Natural killer cell (primary cell): ENCODE measurements around the gene ANAPC4. TPM values are rescaled to one million over a fixed set of nuclear protein-coding genes. Genes with fewer than 3 reads are reported as not detected.

Experiments
- ATAC-seq, 3 donors: fragments of 150-1000 bp in 2 of 3; fragments of 200-7000 bp in 1 of 3; cut with Tn5 transposase; 1 replicate in 1 of 3; 2 replicates in 2 of 3; pipeline ENCODE4 v1.10.0; 2021; ENCODE audit warnings: mild to moderate bottlenecking in 2 of 3, moderate library complexity in 2 of 3
- DNase-seq, 2 donors: peaks; one replicate each; pipeline versions ENCODE4 v3.0.0 to v3.0.0-alpha.2; 2013 to 2021; ENCODE audit warnings: mixed read lengths in 1 of 2
- H3K27ac ChIP-seq: one replicate; pipeline ENCODE4 v1.5.1; 2013; ENCODE audit warnings: mild to moderate bottlenecking, low read length
- H3K27me3 ChIP-seq: one replicate; pipeline ENCODE4 v1.6.1; 2013; ENCODE audit warnings: low read length; ENCODE audit not compliant: control insufficient read depth, insufficient read depth
- H3K36me3 ChIP-seq: one replicate; pipeline ENCODE4 v1.6.1; 2013; ENCODE audit warnings: low read length; ENCODE audit not compliant: control insufficient read depth, insufficient read depth
- H3K4me1 ChIP-seq: one replicate; pipeline ENCODE4 v1.6.1; 2013; ENCODE audit warnings: low read length; ENCODE audit not compliant: control insufficient read depth, insufficient read depth
- H3K4me3 ChIP-seq: one replicate; pipeline ENCODE4 v1.5.1; 2013; ENCODE audit warnings: low read length
- H3K9me3 ChIP-seq: one replicate; pipeline ENCODE4 v1.6.1; 2013; ENCODE audit warnings: low read length; ENCODE audit not compliant: control insufficient read depth, insufficient read depth
- H3K27ac Mint-ChIP-seq, 2 donors: one replicate each; pipeline ENCODE4 v1.8.0; 2022; ENCODE audit warnings: mild to moderate bottlenecking in 2 of 2, mixed read lengths in 2 of 2, moderate library complexity in 1 of 2
- H3K27me3 Mint-ChIP-seq, 2 donors: one replicate each; pipeline ENCODE4 v1.8.0; 2022; ENCODE audit warnings: low read depth in 2 of 2, mixed read lengths in 2 of 2
- H3K36me3 Mint-ChIP-seq: one replicate; pipeline ENCODE4 v1.8.0; 2022; ENCODE audit warnings: mixed read lengths
- H3K4me1 Mint-ChIP-seq, 2 donors: one replicate each; pipeline ENCODE4 v1.8.0; 2022; ENCODE audit warnings: mixed read lengths in 2 of 2
- H3K4me3 Mint-ChIP-seq: one replicate; pipeline ENCODE4 v1.8.0; 2022; ENCODE audit warnings: mild to moderate bottlenecking, moderate library complexity, mixed read lengths
- H3K9me3 Mint-ChIP-seq, 2 donors: one replicate each; pipeline ENCODE4 v1.8.0; 2022; ENCODE audit warnings: mixed read lengths in 2 of 2
- WGBS: methylation state at CpG from one replicate; pipeline ENCODE4 v1.1.7; 2013; ENCODE audit warnings: missing lambda C conversion rate; ENCODE audit not compliant: insufficient coverage; 5-methylcytosine and 5-hydroxymethylcytosine counted together
- intact Hi-C: fragments of 100-400 bp; cut with micrococcal nuclease; formaldehyde crosslinking; loops from one replicate; pipeline ENCODE4 v1.14.2; 2022
- total RNA-seq, 4 donors: library from RNA; stranded (reverse); fragments of 120-200 nt in 1 of 4; gene quantifications; one replicate each; pipeline versions ENCODE4 v1.2.3 to v1.2.4, GENCODE V29; 2013 to 2022
- TF ChIP-seq, protein P1 (sequence below): fragments of 200-600 bp; IDR thresholded peaks from one replicate; pipeline ENCODE4 v1.8.0; 2022; ENCODE audit warnings: antibody characterized with exemption

Gene ANAPC4
- total RNA-seq, 3 donors from 2014 or later (not counting 1 experiment from before 2014, with no cell fraction given), result 42.0 to 51.3 (median 49.5) TPM

DNA sequence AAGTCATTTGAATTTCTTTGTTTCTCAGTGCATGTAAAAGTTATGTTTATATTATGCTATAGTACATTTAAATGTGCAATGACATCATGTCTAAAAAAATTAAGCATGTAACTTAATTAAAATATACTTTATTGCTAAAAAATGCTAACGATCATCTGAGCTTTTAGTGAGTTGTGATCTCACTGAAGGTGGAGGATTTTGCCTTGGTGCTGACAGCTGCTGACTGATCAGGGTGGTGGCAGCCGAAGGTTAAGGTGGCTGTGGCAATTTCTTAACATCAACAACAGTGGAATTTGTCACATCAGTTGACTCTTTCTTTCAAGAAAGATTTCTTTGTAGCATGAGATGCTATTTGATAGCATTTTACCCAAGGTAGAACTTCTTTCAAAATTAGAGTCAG is 6.6 kb downstream of the ANAPC4 start:
- peaks cover 47% of the 10 kb centered on the region for H3K36me3 ChIP-seq
- ATAC-seq (no peak), DNase-seq (no peak)
- H3K9me3 ChIP-seq, result no peaks in the 10 kb centered on the region
- no peak overlapping the region for H3K27ac Mint-ChIP-seq
- H3K9me3 Mint-ChIP-seq, result no peaks in the 10 kb centered on the region
- no peaks in the 10 kb centered on the region for H3K27me3 Mint-ChIP-seq
- no peaks in the 10 kb centered on the region for H3K27me3 ChIP-seq
- TF ChIP-seq, protein P1, sequence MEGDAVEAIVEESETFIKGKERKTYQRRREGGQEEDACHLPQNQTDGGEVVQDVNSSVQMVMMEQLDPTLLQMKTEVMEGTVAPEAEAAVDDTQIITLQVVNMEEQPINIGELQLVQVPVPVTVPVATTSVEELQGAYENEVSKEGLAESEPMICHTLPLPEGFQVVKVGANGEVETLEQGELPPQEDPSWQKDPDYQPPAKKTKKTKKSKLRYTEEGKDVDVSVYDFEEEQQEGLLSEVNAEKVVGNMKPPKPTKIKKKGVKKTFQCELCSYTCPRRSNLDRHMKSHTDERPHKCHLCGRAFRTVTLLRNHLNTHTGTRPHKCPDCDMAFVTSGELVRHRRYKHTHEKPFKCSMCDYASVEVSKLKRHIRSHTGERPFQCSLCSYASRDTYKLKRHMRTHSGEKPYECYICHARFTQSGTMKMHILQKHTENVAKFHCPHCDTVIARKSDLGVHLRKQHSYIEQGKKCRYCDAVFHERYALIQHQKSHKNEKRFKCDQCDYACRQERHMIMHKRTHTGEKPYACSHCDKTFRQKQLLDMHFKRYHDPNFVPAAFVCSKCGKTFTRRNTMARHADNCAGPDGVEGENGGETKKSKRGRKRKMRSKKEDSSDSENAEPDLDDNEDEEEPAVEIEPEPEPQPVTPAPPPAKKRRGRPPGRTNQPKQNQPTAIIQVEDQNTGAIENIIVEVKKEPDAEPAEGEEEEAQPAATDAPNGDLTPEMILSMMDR, result no peak
- WGBS, result no CpG with 5 or more reads among the region's 2 CpGs
- H3K4me3 ChIP-seq, result no peak overlapping the region
- no peaks in the 10 kb centered on the region for H3K36me3 Mint-ChIP-seq
- peaks cover 4% of the 10 kb centered on the region for H3K4me1 ChIP-seq
- intact Hi-C loops, result no loop called here
- no peak overlapping the region for H3K4me3 Mint-ChIP-seq
- no peak overlapping the region for H3K27ac ChIP-seq
- H3K4me1 Mint-ChIP-seq, result peaks cover 0 to 5% of the 10 kb centered on the region in 2 donors

DNA sequence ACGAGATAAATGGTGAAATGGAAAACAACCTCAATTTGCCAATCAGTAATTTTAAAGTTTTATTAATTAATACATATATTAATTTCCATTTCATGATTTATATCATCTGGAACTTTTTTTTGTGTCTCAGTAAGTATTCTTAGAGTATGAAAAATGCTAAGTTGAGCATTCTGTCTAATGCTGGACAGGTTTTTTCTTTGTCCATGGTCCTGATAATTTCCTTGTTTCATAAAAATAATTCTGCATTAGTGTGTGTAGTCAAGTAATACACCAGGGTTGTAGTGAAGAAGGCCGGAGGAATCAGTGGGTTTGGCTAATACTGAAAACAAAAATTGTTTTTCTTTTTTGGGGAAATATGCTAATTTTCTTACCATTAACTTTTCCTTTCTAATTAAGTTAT is 9.9 kb downstream of the ANAPC4 start:
- 100% methylated on average over 1 of the region's 2 CpGs for WGBS
- Histone ChIP-seq H3K27me3 (no peaks in the 10 kb centered on the region), H3K27ac (no peak overlapping the region), H3K9me3 (no peaks in the 10 kb centered on the region), H3K4me1 (no peaks in the 10 kb centered on the region), H3K36me3 (peaks cover 66% of the 10 kb centered on the region), H3K4me3 (no peak overlapping the region)
- H3K4me1 Mint-ChIP-seq, result peaks cover 0 to 5% of the 10 kb centered on the region in 2 donors
- no peak overlapping the region for H3K27ac Mint-ChIP-seq
- intact Hi-C loops, result no loop called here
- ATAC-seq (no peak), DNase-seq (no peak)
- H3K36me3 Mint-ChIP-seq, result peaks cover 8% of the 10 kb centered on the region
- H3K27me3 Mint-ChIP-seq, result no peaks in the 10 kb centered on the region
- H3K9me3 Mint-ChIP-seq, result no peaks in the 10 kb centered on the region
- H3K4me3 Mint-ChIP-seq, result no peak overlapping the region
- TF ChIP-seq, protein P1, result no peak

DNA sequence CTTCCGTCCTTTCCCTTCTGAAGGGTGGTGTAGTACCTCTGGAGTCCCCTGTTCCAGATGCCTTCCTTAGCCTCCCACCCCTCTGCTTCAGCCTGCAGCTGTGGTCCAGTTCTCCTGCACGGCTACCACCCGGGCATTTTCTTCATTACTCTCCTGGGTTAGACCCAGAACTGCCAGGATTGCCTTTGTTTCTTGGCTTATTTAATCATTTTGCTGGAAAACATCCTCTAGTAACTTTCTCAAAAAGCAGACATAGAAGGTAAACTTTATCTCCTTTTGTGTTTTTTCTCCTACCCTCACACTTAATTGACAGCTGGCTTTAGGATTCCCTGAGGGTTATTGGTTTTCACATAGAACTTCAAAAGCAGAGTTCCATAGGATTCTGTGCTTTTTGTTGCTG is 20.2 kb downstream of the ANAPC4 start:
- intact Hi-C loops, result no loop called here
- H3K27ac Mint-ChIP-seq, result no peak overlapping the region
- no peaks in the 10 kb centered on the region for H3K4me1 ChIP-seq
- no peak overlapping the region for H3K4me3 ChIP-seq
- H3K4me3 Mint-ChIP-seq, result no peak overlapping the region
- no peaks in the 10 kb centered on the region for H3K9me3 Mint-ChIP-seq
- peaks cover 50% of the 10 kb centered on the region for H3K36me3 Mint-ChIP-seq
- WGBS, result 100% methylated on average over 3 of the region's 3 CpGs
- H3K9me3 ChIP-seq, result peaks cover 3% of the 10 kb centered on the region
- TF ChIP-seq, protein P1, result no peak
- H3K36me3 ChIP-seq, result peaks cover 83% of the 10 kb centered on the region
- DNase-seq (no peak), ATAC-seq (no peak)
- H3K27me3 Mint-ChIP-seq, result no peaks in the 10 kb centered on the region
- no peak overlapping the region for H3K27ac ChIP-seq
- no peaks in the 10 kb centered on the region for H3K27me3 ChIP-seq
- peaks cover 0 to 5% of the 10 kb centered on the region in 2 donors for H3K4me1 Mint-ChIP-seq

DNA sequence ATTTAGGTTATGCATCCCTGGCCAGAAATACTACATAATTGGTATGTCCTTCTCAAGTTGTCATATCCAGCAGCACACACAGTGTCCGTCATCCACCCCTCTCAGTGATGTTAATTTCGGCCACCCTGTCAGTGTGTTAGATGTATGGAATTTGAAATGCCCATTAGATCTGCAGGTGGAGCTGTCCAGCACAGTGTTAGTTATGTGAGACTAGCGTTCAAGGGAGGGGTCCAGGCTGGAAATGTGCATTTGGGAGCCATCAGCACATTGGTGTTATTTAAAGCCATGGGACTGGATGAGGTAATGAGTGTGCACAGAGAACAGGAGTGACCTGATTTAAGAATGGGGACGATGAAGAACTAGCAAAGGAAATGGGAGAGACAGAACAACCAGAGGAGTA is 22.4 kb downstream of the ANAPC4 start:
- peaks cover 50% of the 10 kb centered on the region for H3K36me3 Mint-ChIP-seq
- intact Hi-C loops, result no loop called here

More for the DNA sequence above, 22.4 kb downstream of the ANAPC4 start:
- Histone ChIP-seq H3K4me1 (no peaks in the 10 kb centered on the region), H3K4me3 (no peak overlapping the region), H3K27me3 (no peaks in the 10 kb centered on the region), H3K36me3 (peaks cover 83% of the 10 kb centered on the region), H3K27ac (no peak overlapping the region), H3K9me3 (peaks cover 3% of the 10 kb centered on the region)
- Mint-ChIP-seq H3K4me1 (peaks cover 0 to 5% of the 10 kb centered on the region in 2 donors), H3K4me3 (no peak overlapping the region), H3K27ac (no peak overlapping the region), H3K9me3 (no peaks in the 10 kb centered on the region), H3K27me3 (no peaks in the 10 kb centered on the region)
- TF ChIP-seq, protein P1, result no peak
- no peak for ATAC-seq
- no peak for DNase-seq
- 98% methylated on average over 3 of the region's 4 CpGs for WGBS
